SW 1271 (cell line): Measurements from ENCODE around the gene MAX.
"Not testable (repeated sequence)": the region's sequence is repeated elsewhere in the genome, so short reads cannot be mapped to it uniquely, and the experiment has no call there.

Experiments used
- DNase-seq, 2 experiments: peaks; one replicate each; lab custom pipeline; 2025; lab: John Stamatoyannopoulos, UW

MAX gene

GRCh38 chr14:65034021-65034420 lies 68.3 kb downstream of the MAX start:
- DNase-seq = no peak

GRCh38 chr14:65033181-65033580 lies 69.1 kb downstream of the MAX start:
- DNase-seq = no peak

GRCh38 chr14:65032319-65032718 lies 70.0 kb downstream of the MAX start:
- no peak for DNase-seq

GRCh38 chr14:65031321-65031720 lies 71.0 kb downstream of the MAX start:
- not testable (repeated sequence) for DNase-seq

- no peak for DNase-seq
Measured at GRCh38 chr14:65028937-65029336, 73.4 kb downstream of the MAX start.

GRCh38 chr14:65027127-65027799 lies 75.1 kb downstream of the MAX start:
- DNase-seq = no peak

GRCh38 chr14:65026526-65026925 lies 75.8 kb downstream of the MAX start:
- DNase-seq = no peak

- no peak for DNase-seq
Measured at GRCh38 chr14:65025818-65026217, 76.5 kb downstream of the MAX start.
